ENCODE results near the gene PI4KB.

PI4KB gene

GRCh38 chr1:151346082-151346768, 19.0 kb upstream of the PI4KB start:
- DNase-seq: no peak

GRCh38 chr1:151344291-151344690, 17.1 kb upstream of the PI4KB start:
- no peak for DNase-seq

DNA sequence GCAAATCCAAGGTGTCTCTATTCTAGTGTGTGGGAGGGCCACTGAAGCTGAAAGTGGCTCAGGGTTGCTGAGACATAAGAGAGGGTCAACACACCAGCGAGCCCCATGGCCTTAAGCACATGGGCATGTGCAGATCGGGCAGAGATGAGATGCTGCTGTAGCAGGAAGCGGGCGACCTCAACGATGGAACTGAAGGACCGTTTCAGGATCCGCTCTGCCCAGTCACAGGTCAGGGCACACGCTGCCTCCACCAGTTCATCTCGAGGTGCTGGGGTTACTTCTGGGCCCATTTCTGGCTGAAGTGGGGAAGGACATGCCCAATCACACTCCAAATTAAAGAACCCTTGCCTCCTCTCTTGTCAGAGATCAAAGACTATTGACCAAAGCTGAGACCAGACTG, 16.4 kb upstream of the PI4KB start:
- no peak for DNase-seq

- DNase-seq: no peak
Measured at GRCh38 chr1:151342569-151342968, 15.4 kb upstream of the PI4KB start.

- DNase-seq: no peak
Measured at GRCh38 chr1:151342021-151342420, 14.8 kb upstream of the PI4KB start.

DNA sequence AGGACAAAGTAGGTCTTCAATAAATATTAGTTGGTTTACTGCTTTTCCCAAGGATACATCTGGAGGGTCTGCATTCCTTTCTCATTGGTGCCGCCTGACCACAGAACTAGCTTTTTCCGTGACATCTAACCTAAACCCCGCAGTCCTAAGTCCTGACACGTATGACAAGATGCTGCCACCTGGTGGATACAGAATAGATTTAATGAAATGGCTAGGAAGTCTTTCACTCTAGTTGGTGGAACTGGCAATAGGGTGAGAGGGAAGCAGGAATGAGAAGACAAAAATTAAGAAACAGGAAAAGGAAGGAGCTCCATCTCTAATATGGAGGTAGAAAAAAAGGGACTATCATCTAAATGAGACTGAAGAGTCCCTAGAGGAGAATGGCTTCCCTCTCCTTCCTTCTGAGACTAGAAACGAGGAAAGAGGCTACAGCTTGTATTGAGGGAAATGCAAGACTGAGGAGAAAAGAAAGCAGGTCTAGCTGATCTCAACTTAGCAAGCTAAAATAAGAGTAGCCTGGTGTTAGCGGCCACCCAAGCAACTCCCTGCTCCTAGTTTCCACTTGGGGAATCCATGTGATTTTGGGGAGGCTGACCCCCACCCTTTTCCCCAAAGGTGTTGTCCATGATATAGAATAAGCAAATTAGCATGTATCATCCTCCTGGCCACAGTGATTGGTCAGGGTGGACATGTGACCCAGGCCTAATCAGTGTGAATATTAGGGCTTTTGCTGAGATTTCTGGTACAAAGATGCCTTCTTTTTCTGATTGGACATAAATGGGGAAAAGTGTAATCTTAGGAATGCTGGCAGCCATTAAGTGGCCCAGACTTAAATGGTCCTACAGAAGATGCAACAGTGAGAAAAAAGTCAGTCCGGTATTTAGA, 13.9 kb upstream of the PI4KB start:
- DNase-seq: peak; percentile 84

DNA sequence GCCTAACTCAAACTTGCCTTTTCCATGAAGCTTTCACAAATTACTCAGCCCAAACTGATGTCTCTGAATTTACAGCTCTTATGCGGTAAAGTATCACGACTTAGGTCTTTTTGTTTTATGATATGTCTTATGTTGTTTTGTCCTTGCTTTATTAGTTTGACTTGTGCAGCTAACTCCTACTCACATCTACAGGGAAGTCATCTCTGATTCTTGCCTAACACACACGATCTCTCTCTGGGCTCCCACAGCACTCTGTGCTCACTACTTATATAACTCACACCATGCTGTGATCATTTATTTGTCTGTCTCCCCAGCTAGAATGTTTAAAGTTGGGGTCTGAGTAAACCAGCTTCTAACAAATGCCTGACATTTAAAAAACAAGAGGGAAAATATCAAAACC, 9.3 kb upstream of the PI4KB start:
- DNase-seq: no peak

DNA sequence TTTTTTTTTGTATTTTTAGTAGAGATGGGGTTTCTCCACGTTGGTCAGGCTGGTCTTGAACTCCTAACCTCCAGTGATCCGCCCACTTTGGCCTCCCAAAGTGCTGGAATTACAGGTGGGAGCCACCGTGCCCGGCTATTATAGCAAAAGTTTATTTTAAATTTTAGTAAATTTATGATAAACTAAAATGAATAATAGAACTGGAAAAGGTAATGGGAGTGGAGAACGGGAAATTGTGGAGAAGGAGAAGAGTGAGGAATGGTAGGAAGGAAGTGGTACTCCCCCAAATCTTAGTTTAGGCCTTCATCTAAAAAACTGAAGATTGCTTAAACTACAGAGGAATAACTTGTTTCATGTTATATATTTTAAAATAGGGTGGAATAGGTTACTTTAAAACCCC, 7.6 kb upstream of the PI4KB start:
- DNase-seq: no peak

DNA sequence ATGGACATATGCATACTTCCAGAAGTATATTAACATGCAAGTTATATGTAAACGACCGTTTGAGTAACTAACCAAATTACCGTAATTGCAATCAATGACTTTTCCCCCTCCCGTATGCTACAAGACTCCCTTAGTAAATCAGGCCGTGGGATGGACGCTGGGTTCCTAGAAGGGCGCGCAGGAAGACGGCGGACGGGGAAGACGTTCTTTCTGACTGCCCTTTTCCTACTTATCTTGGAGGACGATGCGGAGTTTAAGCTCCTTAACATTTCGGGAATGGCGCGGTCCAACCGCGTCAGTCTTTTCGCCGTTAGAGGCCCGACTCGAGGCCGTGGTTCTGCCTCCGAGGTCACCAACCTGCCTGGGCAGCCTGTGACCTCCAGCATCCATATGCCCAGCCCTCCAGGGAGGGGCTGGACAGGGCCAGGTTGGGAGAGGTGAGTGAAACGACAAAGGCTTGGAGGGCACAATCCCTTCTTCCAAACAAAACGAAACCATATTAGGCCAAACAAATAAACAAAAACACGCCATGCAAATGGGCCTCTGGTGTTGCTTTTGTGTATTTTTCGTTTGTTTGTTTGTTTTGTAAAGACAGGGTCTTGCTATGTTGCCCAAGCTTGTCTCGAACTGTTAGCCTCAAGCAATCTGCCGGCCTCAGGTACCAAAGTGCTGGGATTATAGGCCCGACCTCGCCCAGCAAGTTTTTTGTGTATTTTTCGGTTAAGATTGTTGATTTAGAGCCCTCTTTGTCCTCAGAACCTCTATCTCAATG, 873 bp upstream of the PI4KB start:
- DNase-seq: no peak

- peak; percentile 80 for DNase-seq
Measured at GRCh38 chr1:151326619-151327222, 495 bp downstream of the PI4KB start.

DNA sequence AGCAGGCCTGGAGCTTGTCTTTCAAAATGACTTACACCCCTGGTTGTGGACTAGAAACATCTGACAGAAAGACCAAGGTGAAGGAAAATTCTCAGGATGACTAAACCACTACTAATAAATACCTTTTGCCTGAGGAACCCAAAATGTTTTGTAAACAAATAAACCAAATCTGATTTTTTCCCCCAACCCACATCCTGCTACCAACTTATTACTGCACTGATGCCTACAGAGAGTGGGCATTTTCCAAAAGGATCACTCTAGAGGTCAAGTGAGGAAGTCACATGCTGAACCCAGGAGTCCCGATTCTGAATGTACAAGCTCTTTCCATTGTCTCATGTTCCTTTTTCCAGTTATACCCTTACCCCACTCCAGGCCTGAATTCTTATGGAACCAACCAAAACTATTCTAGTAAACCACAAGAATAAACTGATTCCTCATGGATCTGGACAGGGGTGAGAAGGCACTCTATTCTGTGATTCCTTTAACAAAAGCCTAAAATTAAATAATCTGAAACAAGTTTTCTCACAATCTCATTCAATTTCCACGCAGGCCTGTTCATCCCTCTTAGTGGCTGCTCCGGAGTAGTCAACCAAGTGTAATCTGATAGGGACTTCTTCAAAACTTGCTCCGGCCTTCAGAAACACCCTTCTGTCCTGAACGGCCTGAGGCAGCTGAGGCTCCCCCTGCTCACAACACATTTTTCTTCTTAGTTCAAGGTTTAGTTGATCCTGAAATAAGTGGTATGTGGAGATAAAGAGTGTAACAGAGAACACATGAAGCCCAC, 1.4 kb downstream of the PI4KB start:
- DNase-seq: no peak

GRCh38 chr1:151325231-151325630, 2.0 kb downstream of the PI4KB start:
- DNase-seq: no peak

DNA sequence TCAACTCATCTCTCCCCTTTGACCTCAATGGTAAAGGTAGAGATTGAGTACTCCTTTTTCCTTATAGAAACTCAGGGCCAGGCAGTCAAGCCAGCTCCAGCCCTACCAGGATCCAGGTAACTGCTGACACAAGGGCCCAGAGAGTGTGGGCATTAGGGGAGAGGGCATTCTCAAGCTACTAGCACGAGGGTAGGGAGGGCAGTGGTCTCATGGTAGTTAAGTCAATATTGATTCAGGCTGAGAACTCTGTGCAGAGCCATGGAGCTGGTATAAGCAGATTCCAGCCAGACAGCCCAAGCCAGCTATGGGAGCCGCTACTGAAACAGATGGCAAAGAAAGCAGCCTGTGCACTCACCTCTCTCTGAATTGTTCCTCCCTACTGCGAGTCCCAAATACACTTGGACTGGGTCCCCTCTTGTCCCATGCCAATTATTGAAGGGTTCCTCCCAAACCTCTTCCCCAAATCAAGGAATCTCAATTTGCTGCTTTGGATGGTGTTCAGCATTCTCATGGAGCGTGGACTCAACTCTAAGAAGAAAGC, 2.8 kb downstream of the PI4KB start:
- DNase-seq: no peak

- no peak for DNase-seq
Measured at GRCh38 chr1:151318975-151319374, 8.2 kb downstream of the PI4KB start.

GRCh38 chr1:151315565-151316235, 11.5 kb downstream of the PI4KB start:
- no peak for DNase-seq

- DNase-seq: no peak
Measured at GRCh38 chr1:151314137-151314875, 12.9 kb downstream of the PI4KB start.

DNA sequence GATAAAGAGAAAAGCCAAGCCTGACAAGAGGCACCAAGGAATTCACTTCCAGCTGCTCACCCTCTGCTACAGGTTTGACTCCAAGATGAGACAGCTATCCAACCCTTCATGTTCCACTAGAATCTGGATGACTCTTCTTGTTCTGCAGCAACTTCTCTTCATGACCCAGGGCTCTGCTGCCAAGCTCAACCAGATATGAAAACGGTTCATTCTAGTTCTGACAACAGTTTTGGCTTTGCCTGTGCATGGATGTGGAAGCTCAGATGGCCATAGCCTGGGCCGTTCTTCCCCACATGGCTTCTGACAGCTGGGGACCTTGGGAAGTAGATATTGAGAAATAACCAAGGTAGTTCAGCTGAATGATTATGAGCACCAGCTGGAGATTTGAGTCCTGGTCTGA, 13.7 kb downstream of the PI4KB start:
- DNase-seq: no peak

DNA sequence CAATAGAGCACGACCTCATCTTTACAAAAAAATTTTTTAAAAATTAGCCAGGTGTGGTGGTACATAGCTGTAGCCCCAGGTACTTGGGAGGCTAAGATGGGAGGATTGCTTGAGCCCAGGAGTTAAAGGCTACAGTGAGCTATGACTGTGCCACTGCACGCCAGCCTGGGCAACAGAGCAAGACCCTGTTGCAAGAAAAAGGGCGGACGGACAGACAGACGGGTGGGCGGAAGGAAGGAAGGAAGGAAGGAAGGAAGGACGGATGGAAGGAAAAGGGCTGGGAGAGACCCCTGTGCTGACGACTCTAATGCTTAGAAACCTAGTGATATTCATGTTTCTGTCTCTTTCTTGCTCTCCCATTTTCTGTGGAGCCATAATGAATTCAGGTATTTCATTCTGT, 14.4 kb downstream of the PI4KB start:
- DNase-seq: no peak

DNA sequence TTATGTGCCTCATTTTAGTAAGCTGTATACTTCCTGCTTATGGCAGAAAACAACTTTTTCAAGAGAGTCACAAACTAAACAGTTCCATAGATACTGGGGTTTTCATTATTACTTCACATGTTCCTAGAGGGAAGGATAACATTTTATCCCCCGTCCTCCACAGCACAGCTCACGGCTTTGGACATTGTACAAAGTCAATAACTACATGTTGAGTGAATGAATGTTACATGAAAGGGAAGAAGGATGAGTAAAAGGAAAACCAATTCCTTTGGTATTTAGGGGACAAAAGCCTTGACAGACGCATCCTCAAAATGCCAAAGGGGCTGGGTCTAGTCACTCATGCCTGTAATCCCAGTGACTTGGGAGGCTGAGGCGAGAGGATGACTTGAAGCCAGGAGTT, 14.8 kb downstream of the PI4KB start:
- no peak for DNase-seq

DNA sequence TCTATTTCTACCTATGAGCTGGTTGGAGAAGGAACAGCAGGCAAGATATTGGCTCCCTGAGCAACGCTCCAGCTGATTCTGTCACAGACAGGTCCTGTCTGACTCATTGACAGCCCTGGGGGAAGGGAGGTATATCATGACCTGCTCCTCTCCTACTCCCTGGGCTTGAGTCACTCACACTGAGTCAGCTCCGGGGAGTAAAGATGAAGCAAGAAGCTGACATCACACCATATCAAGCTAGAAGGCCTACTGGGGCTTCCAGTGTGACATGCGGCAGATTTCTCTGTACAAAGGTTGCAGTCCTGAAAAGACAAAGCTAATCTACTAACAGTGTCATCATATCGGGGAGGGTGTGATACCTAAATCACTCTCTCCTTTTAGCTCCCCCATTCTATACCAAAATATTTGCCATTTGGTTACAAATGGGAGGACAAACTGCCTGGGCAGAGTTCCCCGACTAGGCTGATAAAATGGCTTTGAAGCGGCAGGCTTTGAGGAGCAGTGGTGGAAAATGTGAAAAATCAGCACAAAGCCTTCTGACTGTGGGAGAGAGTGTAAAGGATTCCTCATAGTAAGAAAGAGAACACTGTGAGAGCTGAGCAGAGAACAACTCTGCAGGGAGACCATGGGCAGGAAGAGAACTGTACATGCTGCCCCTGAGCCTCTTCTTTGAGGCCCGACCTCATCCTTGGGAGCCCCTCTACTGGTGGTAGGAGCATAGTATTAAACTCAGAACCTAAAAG, 15.5 kb downstream of the PI4KB start:
- peak; percentile 36 for DNase-seq
